Caki2 (cell line): ENCODE data around the gene CD24. TPM values are rescaled to one million over a fixed set of nuclear protein-coding genes. Genes with fewer than 3 reads are reported as not detected.
"Not testable (repeated sequence)": the region's sequence is repeated elsewhere in the genome, so short reads cannot be mapped to it uniquely, and the experiment has no call there.

Experiments used
- DNase-seq: peaks from one replicate; pipeline ENCODE4 v3.0.0-alpha.2; 2015; ENCODE audit warnings: low read depth
- in situ Hi-C: cut with HindIII; loops from 2 replicates; pipeline ENCODE4 v1.10.0; 2016; ENCODE audit warnings: low sequenced_read_pairs, low pct_unique_long_range_greater_than_20kb, mixed read lengths
- total RNA-seq: library from RNA; depleted of rRNA; stranded (reverse); fragments of >200 nt; shearing (Covaris generic); gene quantifications from 2 replicates; pipeline ENCODE4 v1.2.3, GENCODE V29; 2014; ENCODE audit warnings: low replicate concordance; rRNA removed

Gene CD24, protein sequence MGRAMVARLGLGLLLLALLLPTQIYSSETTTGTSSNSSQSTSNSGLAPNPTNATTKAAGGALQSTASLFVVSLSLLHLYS
- total RNA-seq, result 922 and 985 TPM in 2 replicates

DNA sequence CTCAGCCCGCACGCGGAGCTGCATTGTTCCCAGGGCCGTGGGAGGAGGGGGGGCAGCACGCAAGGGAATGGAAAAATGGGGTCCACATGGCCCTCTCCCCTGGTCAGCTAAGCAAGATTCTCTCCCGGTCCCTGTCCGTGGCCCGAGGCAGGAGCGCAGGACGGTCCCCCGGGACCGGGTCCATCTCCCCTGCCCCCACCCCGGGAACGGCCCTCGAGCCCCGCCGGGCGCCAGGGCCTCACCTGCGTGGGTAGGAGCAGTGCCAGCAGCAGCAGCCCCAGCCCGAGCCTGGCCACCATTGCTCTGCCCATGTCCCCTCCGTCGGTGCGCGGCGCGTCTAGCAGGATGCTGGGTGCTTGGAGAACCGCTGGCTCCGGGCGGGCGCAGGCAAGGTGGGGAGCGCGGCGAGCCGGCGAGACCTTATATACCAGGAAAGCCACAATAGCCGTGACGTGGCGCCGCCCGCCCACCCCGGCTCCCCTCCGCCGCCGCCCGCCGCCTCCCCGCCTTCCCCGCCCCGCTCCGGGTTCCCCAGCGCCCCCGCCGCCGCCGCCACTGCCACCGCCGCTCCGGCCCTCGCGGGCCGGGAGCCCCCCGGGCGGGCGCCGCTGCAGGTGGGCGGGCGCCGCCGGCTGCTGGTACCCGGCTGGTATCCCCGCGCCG, at the start of gene CD24:
CD24 (minus strand) TSS at position 394 of the 663 bp plus-strand sequence; CDS start at position 311, 83 bp downstream.
- in situ Hi-C loops, result no loop called here
- DNase-seq, result peak; percentile 74

GRCh38 chr6:107021446-107022185, 47.1 kb upstream of the CD24 start:
- in situ Hi-C loops, result no loop called here
- DNase-seq, result no peak

GRCh38 chr6:107020239-107020638, 45.7 kb upstream of the CD24 start:
- in situ Hi-C loops, result no loop called here
- no peak for DNase-seq

DNA sequence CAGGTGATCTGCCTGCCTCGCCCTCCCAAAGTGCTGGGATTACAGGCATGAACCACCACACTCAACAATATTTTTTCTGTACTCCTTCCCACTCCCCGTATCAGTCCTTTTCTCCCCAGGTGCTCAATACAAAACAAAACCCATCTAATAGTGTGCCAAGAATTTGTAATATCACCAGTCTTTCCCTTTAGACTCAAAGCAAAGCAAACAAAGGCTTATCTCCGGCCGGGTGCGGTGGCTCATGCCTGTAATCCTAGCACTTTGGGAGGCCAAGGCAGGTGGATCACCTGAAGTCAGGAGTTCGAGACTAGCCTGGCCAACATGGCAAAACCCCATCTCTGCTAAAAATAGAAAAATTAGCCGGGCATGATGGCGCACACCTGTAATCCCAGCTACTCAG, 45.1 kb upstream of the CD24 start:
- DNase-seq, in situ Hi-C loops: not testable (repeated sequence)

GRCh38 chr6:107019047-107019446, 44.5 kb upstream of the CD24 start:
- no peak for DNase-seq
- in situ Hi-C loops, result no loop called here

DNA sequence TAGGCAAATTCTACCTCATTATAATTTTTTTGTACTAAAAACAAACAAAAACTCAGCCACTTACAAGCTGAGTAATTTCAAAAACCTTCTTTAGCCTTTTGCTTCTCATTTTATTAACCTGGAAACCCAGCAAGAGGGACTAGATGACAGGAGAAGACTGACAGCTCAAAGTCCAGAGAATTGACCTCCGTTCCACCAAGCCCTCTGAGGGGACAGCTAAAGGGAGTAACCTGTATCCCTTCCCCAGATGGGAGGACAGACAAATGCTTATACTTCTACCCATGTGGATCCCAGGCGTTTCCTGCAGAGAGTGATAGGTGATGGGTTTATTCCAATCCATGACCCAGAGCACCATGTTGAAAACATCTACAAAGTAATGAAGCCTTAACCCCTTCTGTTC, 35.0 kb upstream of the CD24 start:
- in situ Hi-C loops, result no loop called here
- DNase-seq, result no peak

GRCh38 chr6:106997392-106998158, 23.0 kb upstream of the CD24 start:
- in situ Hi-C loops, result no loop called here
- DNase-seq, result peak; percentile 65

DNA sequence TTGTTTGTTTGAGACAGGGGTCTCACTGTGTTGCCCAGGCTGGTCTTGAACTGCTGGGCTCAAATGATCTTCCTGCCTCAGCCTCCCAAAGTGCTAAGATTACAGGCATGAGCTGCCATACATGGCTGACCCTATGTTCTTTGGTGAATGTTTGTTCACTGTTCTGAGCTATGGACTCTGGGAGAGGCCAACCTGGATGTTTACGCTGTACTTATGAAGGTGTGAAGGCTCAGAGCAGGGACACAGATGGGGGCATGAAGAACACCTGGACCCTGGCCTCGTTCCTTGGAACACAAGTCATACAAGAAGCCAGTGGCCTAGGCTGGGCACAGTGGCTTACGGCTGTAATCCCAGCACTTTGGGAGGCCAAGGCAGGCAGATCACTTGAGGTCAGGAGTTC, 21.1 kb upstream of the CD24 start:
- in situ Hi-C loops, result no loop called here
- DNase-seq, result no peak

DNA sequence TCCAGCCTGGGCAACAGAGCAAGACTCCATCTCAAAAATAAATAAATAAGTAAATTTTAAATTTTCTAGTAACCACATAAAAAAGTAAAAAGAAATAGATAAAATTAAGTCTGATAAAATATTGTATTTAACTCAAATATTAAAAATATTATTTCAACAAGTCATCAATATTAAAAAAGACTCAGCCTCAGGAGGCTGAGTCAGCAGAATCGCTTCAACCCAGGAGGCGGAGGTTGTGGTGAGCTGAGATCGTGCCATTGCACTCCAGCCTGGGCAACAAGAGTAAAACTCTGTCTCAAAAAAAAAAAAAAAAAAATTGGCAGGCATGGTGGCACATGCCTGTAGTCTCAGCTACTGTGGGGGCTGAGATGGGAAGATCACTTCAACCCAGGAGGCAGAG, 15.2 kb upstream of the CD24 start:
- in situ Hi-C loops, DNase-seq: not testable (repeated sequence)

GRCh38 chr6:106988664-106989063, 14.1 kb upstream of the CD24 start:
- DNase-seq, result no peak
- in situ Hi-C loops, result no loop called here

DNA sequence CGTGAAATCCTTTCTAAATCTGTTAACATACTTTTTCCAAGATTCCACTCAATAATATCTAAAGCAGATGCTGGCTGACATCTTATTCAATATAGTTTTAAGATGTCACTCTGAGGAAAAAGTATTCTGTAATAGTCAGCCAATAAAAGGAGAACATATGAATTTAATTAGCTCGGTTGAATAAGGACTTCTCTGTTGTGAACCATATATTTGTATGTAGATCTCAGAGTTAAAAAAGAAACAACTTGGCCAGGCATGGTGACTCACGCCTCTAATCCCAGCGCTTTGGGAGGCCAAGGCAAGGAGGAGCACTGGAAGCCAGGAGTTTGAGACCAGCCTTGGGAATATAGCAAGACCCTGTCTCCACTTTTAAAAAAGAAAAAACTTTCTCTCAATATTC, 7.4 kb upstream of the CD24 start:
- in situ Hi-C loops, result no loop called here
- DNase-seq, result no peak

DNA sequence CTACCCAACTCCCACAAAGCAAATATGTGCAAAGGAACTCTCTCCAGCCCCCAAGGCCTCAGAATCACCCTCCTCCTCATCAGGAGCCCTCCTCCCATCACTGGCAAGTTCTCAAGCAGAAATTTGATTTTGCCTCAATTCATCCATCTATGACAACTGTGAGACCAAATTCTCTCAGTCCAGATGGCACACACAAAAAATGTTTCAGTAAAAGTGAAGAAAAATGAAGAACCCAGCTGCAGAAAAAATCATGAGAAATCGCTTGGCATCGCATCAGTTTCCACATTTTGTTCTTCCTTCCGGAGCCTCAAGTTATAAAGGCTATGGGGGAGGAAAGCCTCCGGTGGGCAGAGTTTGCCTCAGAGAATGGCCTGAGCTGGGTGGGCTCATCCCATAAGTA, 6.4 kb upstream of the CD24 start:
- in situ Hi-C loops, result no loop called here
- no peak for DNase-seq

- peak; percentile 74 for DNase-seq
- in situ Hi-C loops, result no loop called here
These were observed 4.9 kb upstream of the CD24 start for GRCh38 chr6:106979435-106979884.

- no peak for DNase-seq
- in situ Hi-C loops, result no loop called here
These were observed 2.7 kb upstream of the CD24 start for GRCh38 chr6:106977246-106977645.

DNA sequence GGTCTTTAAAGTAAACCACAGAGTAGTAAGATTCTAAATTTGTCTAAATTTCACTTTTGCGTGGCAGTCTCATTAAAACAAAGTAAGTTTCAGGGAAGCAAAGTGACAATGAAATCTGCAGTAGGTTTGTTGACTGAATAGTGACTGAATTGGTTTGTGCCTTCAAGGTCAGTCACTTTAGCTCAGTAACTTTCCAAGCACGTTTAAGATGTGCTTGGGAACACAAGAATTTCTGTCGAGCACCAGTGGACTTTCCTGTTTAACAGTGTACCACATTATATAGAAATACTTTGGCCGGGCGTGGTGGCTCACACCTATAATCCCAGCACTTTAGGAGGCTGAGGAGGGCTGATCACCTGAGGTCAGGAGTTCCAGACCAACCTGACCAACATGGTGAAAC, 1.7 kb upstream of the CD24 start:
- DNase-seq, result peak; percentile 53
- in situ Hi-C loops, result no loop called here

DNA sequence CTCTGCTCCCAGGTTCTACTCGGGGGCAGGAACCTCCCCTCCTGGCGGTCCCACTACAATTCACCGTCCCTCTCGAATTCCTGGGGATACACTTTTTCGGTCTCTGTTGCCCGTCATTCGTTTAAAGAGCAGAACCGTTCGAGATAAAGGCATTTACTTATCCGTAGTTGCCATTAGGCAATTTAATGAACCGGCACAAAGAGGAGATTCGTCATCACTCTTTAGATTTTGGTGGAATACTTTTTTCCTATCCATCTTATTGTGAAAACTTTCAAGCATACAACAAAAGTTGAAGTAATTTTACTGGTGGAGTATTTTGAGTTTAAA, 1.2 kb upstream of the CD24 start:
- in situ Hi-C loops, result no loop called here
- peak; percentile 46 for DNase-seq

DNA sequence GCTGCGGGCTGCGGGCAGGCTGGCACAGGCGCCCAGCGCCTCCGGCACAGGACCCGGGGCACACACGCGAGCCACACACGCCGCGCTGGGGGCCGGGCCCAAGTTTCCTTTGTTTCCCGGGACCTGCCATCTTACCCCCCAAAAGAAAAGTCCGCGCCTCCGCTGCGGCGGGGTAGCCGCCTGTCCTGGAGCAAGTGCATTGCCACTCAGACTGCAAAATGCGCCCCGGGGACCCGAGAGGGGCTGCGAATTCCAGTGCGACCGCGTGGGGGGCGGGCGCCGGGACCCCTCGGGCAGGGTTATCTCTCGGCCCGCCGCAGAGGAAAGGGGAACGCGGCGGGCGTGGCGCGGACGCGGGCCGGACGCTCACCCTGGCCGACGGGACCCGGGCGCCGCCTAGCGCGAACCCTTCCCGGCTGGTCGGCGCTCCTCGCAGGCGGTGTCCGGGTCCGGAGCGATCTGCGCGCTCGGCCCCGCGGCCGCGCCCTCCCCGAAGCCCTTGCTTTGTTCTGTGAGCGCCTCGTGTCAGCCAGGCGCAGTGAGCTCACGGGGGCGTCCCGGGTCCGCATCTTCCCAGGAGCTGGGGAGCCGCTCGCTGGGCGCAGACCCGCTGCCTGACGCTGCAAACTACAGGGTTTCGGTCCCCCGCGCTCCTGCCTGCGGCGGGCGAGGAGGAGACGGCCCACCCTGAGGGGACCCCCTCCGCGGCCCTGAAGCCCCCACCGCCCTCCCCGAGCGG, 639 bp upstream of the CD24 start:
- in situ Hi-C loops, result no loop called here
- peak; percentile 86 for DNase-seq

GRCh38 chr6:106973836-106974335, 643 bp downstream of the CD24 start:
- peak; percentile 41 for DNase-seq
- in situ Hi-C loops, result no loop called here
